PC-9 (cell line): ENCODE measurements around the gene CASKIN1. TPM values are rescaled to one million over a fixed set of nuclear protein-coding genes. Genes with fewer than 3 reads are reported as not detected.

ENCODE experiments used
- BruUV-seq: library from RNA; stranded (reverse); fragments of 400-500 nt; replicated peaks from 2 replicates; lab custom pipeline; 2021; lab: Mats Ljungman, UMichigan
- CTCF ChIA-PET: fragments of 300-600 bp; sonication (Branson Sonifier 250); formaldehyde crosslinking; loops from one replicate; lab custom pipeline; 2022; ENCODE audit warnings: antibody characterized with exemption; lab: Charles Lee
- POLR2A ChIA-PET: fragments of 300-600 bp; sonication (Branson Sonifier 250); formaldehyde crosslinking; loops from one replicate; lab custom pipeline; 2022; ENCODE audit warnings: antibody characterized with exemption; ENCODE audit not compliant: unreplicated experiment; lab: Charles Lee
- DNase-seq, 2 experiments: peaks; one replicate each; pipeline versions ENCODE4 v3.0.0 to v3.0.0-alpha.2; 2015 to 2022; ENCODE audit warnings: mixed read lengths in 1 of 2
- H2AFZ ChIP-seq: fragments of 200-600 bp; sonication (generic); 2 replicates; pipeline ENCODE4 v1.8.1; 2017; ENCODE audit warnings: antibody characterized with exemption
- H3F3A ChIP-seq: fragments of 200-600 bp; sonication (generic); 2 replicates; pipeline ENCODE4 v1.8.1; 2017; ENCODE audit warnings: antibody characterized with exemption, mild to moderate bottlenecking, low read depth; ENCODE audit not compliant: insufficient read depth
- H3K27ac ChIP-seq: fragments of 200-600 bp; sonication (generic); 2 replicates; pipeline ENCODE4 v1.6.1; 2016; ENCODE audit warnings: mixed run types
- H3K27me3 ChIP-seq: fragments of 200-600 bp; sonication (generic); 2 replicates; pipeline ENCODE4 v1.6.1; 2016; ENCODE audit warnings: low read depth, mixed run types; ENCODE audit not compliant: insufficient read depth
- H3K36me3 ChIP-seq: fragments of 200-600 bp; sonication (generic); 2 replicates; pipeline ENCODE4 v1.6.1; 2016; ENCODE audit warnings: low read depth, mixed run types
- H3K4me1 ChIP-seq: fragments of 200-600 bp; sonication (generic); replicated peaks from 2 replicates; pipeline ENCODE4 v1.6.1; 2016; ENCODE audit warnings: mixed run types; ENCODE audit not compliant: insufficient read depth
- H3K4me2 ChIP-seq: fragments of 200-600 bp; sonication (generic); 2 replicates; pipeline ENCODE4 v1.6.1; 2017; ENCODE audit warnings: mixed run types
- H3K4me3 ChIP-seq: fragments of 200-600 bp; sonication (generic); 2 replicates; pipeline ENCODE4 v1.6.1; 2016; ENCODE audit warnings: mixed run types
- H3K79me2 ChIP-seq: fragments of 200-600 bp; sonication (generic); 2 replicates; pipeline ENCODE4 v1.6.1; 2017; ENCODE audit warnings: low read depth, mixed run types
- H3K9me2 ChIP-seq: fragments of 200-600 bp; sonication (generic); 2 replicates; pipeline ENCODE4 v1.8.1; 2017; ENCODE audit warnings: mild to moderate bottlenecking; ENCODE audit not compliant: insufficient read depth
- H3K9me3 ChIP-seq: fragments of 200-600 bp; sonication (generic); 2 replicates; pipeline ENCODE4 v1.8.1; 2016; ENCODE audit warnings: low read depth; ENCODE audit not compliant: insufficient read depth
- H4K20me1 ChIP-seq: fragments of 200-600 bp; sonication (generic); 2 replicates; pipeline ENCODE4 v1.8.1; 2017; ENCODE audit not compliant: insufficient read depth
- CTCF ChIP-seq: fragments of 200-600 bp; sonication (generic); conservative IDR thresholded peaks from 2 replicates; pipeline ENCODE4 v1.6.1; 2017; ENCODE audit warnings: mixed run types, antibody characterized with exemption, mild to moderate bottlenecking, moderate library complexity
- EZH2 ChIP-seq: fragments of 200-600 bp; sonication (generic); IDR thresholded peaks from 2 replicates; pipeline ENCODE4 v1.8.0; 2017; ENCODE audit warnings: antibody characterized with exemption, low read depth
- intact Hi-C: fragments of 100-400 bp; cut with micrococcal nuclease; formaldehyde crosslinking; loops from one replicate; pipeline ENCODE4 v1.10.0; 2022; ENCODE audit not compliant: unreplicated experiment
- total RNA-seq: library from RNA; stranded (reverse); gene quantifications from 2 replicates; pipeline ENCODE4 v1.2.3, GENCODE V29; 2021

The CASKIN1 gene
- total RNA-seq, 1 experiment from 2014 or later = 2.1 TPM

- Histone ChIP-seq H3K4me2 (no peak overlapping the region), H3K9me3 (no peaks in the 10 kb centered on the region), H4K20me1 (peaks cover 30% of the 10 kb centered on the region), H3K27ac (no peak overlapping the region), H3K27me3 (no peaks in the 10 kb centered on the region), H2AFZ (no peak overlapping the region), H3F3A (0 out of 2 replicates have a peak, but pooled peaks cover 7% of the 10 kb centered on the region), H3K79me2 (peaks cover 13% of the 10 kb centered on the region), H3K4me1 (no peaks in the 10 kb centered on the region), H3K36me3 (no peaks in the 10 kb centered on the region), H3K9me2 (no peaks in the 10 kb centered on the region), H3K4me3 (no peak overlapping the region)
- DNase-seq = no peak
- TF ChIP-seq EZH2 (no peak), CTCF (no peak)
- intact Hi-C loops = no loop called here
- CTCF ChIA-PET = no interaction called here
- BruUV-seq = no TSS peak
- POLR2A ChIA-PET = interaction anchor here (0.7 kb wide), 1 partner anchor 27 kb away, joined by 6 read pairs; no protein-coding TSS in a partner anchor
These were observed 35.9 kb upstream of the CASKIN1 start for GRCh38 chr16:2232094-2232990.

- Histone ChIP-seq H2AFZ (no peak overlapping the region), H3K36me3 (peaks cover 4% of the 10 kb centered on the region; the same call in 1 of the 2 replicates), H3K4me3 (no peak overlapping the region), H4K20me1 (peaks cover 41% of the 10 kb centered on the region), H3F3A (0 out of 2 replicates have a peak, but pooled peaks cover 7% of the 10 kb centered on the region), H3K9me3 (no peaks in the 10 kb centered on the region), H3K27me3 (no peaks in the 10 kb centered on the region), H3K27ac (no peak overlapping the region), H3K4me1 (peaks cover 7% of the 10 kb centered on the region), H3K79me2 (peaks cover 24% of the 10 kb centered on the region), H3K4me2 (no peak overlapping the region), H3K9me2 (no peaks in the 10 kb centered on the region)
- CTCF ChIA-PET = no interaction called here
- POLR2A ChIA-PET = no interaction called here
- intact Hi-C loops = no loop called here
- DNase-seq = no peak
- no TSS peak for BruUV-seq
- TF ChIP-seq CTCF = no peak
- no peak for TF ChIP-seq EZH2
These were observed 34.9 kb upstream of the CASKIN1 start for GRCh38 chr16:2231016-2231931.

- ChIA-PET CTCF (no interaction called here), POLR2A (interaction anchor here (0.5 kb wide), 1 partner anchor 68 kb away, joined by 3 read pairs; no protein-coding TSS in a partner anchor)
- TF ChIP-seq CTCF (no peak), EZH2 (no peak)
- intact Hi-C loops = no loop called here
- no TSS peak for BruUV-seq
- H3K27me3 ChIP-seq = no peaks in the 10 kb centered on the region
- peaks cover 44% of the 10 kb centered on the region for H4K20me1 ChIP-seq
- H2AFZ ChIP-seq = no peak overlapping the region
- H3K36me3 ChIP-seq = peaks cover 4% of the 10 kb centered on the region; the same call in 1 of the 2 replicates
- H3K4me1 ChIP-seq = peaks cover 12% of the 10 kb centered on the region
- 0 out of 2 replicates have a peak, but pooled peaks cover 2% of the 10 kb centered on the region for H3F3A ChIP-seq
- H3K79me2 ChIP-seq = peaks cover 33% of the 10 kb centered on the region
- H3K9me2 ChIP-seq = no peaks in the 10 kb centered on the region
- no peak for DNase-seq
- no peak overlapping the region for H3K4me3 ChIP-seq
- no peak overlapping the region for H3K4me2 ChIP-seq
- H3K27ac ChIP-seq = no peak overlapping the region
- no peaks in the 10 kb centered on the region for H3K9me3 ChIP-seq
These were observed 34.0 kb upstream of the CASKIN1 start for GRCh38 chr16:2230376-2230775.
